ENCODE measurements around the gene TBX5. TPM values are rescaled to one million over a fixed set of nuclear protein-coding genes. Genes with fewer than 3 reads are reported as not detected.

The TBX5 gene
- polyA plus RNA-seq, 3 donors = not detected

GRCh38 chr12:114408471-114408885 lies 2.5 kb upstream of the TBX5 start:
- no peak for DNase-seq (ENCODE audit: extremely low read depth in 1 of 11, low read depth in 9 of 11, low spot score in 4 of 11)

GRCh38 chr12:114407842-114408411 lies 2.0 kb upstream of the TBX5 start:
- DNase-seq (ENCODE audit: extremely low read depth in 1 of 11, low read depth in 9 of 11, low spot score in 4 of 11) = no peak

GRCh38 chr12:114406984-114407841 lies 1.3 kb upstream of the TBX5 start:
- no peak for DNase-seq (ENCODE audit: extremely low read depth in 1 of 11, low read depth in 9 of 11, low spot score in 4 of 11)

- no peak for DNase-seq (ENCODE audit: extremely low read depth in 1 of 11, low read depth in 9 of 11, low spot score in 4 of 11)
Measured at GRCh38 chr12:114406316-114406983, 506 bp upstream of the TBX5 start.

GRCh38 chr12:114404926-114405518 lies 922 bp downstream of the TBX5 start:
- no peak for DNase-seq (ENCODE audit: extremely low read depth in 1 of 11, low read depth in 9 of 11, low spot score in 4 of 11)

GRCh38 chr12:114404083-114404925 lies 1.6 kb downstream of the TBX5 start:
- no peak for DNase-seq (ENCODE audit: extremely low read depth in 1 of 11, low read depth in 9 of 11, low spot score in 4 of 11)

- no peak for DNase-seq (ENCODE audit: extremely low read depth in 1 of 11, low read depth in 9 of 11, low spot score in 4 of 11)
Measured at GRCh38 chr12:114403690-114404066, 2.3 kb downstream of the TBX5 start.

GRCh38 chr12:114403011-114403689 lies 2.8 kb downstream of the TBX5 start:
- DNase-seq (ENCODE audit: extremely low read depth in 1 of 11, low read depth in 9 of 11, low spot score in 4 of 11) = no peak

GRCh38 chr12:114402084-114402717 lies 3.7 kb downstream of the TBX5 start:
- DNase-seq (ENCODE audit: extremely low read depth in 1 of 11, low read depth in 9 of 11, low spot score in 4 of 11) = no peak

- no peak for DNase-seq (ENCODE audit: extremely low read depth in 1 of 11, low read depth in 9 of 11, low spot score in 4 of 11)
Measured at GRCh38 chr12:114401328-114402083, 4.4 kb downstream of the TBX5 start.

- peak in 2 of 11 donors; percentile 28 to 34 for DNase-seq (ENCODE audit: extremely low read depth in 1 of 11, low read depth in 9 of 11, low spot score in 4 of 11)
Measured at GRCh38 chr12:114400925-114401324, 5.0 kb downstream of the TBX5 start.

GRCh38 chr12:114400361-114400811 lies 5.6 kb downstream of the TBX5 start:
- DNase-seq (ENCODE audit: extremely low read depth in 1 of 11, low read depth in 9 of 11, low spot score in 4 of 11) = no peak

- DNase-seq (ENCODE audit: extremely low read depth in 1 of 11, low read depth in 9 of 11, low spot score in 4 of 11) = peak in 4 of 11 donors; percentile 31 to 59 (median 46)
Measured at GRCh38 chr12:114399664-114400211, 6.2 kb downstream of the TBX5 start.

- no peak for DNase-seq (ENCODE audit: extremely low read depth in 1 of 11, low read depth in 9 of 11, low spot score in 4 of 11)
Measured at GRCh38 chr12:114397978-114398881, 7.7 kb downstream of the TBX5 start.

GRCh38 chr12:114396869-114397719 lies 8.8 kb downstream of the TBX5 start:
- DNase-seq (ENCODE audit: extremely low read depth in 1 of 11, low read depth in 9 of 11, low spot score in 4 of 11) = no peak
